ENCODE data around the gene EEF2. TPM values are rescaled to one million over a fixed set of nuclear protein-coding genes. Genes with fewer than 3 reads are reported as not detected.
"Not testable (repeated sequence)": the region's sequence is repeated elsewhere in the genome, so short reads cannot be mapped to it uniquely, and the experiment has no call there.

Gene EEF2
- total RNA-seq, 1 donor from 2014 or later = 2,434 TPM

DNA sequence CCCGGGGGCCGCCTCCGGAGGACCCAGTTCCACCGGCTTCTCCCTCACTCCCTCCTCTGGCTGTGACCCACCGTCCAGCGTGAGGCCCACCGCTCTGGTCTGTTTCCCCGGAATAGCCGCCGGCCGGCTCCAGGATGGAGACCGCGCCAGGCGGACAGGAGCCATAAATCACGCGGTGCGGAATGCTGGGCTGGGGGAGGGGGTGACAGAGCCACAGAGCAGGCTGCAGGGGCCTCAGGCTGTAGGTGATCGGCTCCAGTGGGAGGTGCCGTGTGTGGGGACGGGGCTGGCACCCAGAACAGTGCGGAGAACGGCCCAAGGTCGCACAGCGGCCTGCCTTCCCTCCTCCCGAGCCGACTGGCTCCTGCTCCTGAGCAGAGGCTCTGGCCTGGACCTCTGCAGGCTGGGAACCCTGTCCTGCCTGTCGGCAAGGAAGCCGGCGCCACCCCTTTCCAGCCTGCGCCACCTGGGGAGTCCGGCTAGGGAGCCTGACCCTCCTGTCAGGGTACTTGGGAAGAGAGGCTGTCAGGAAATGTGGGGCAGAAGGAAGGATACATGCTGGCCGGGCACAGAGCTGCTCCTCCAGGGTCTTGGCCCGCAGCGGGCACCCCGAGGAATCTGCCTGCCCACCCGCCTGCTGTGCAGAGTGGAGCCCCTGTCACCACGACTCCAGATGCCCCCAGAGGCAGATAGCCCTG lies 30.6 kb upstream of the EEF2 start:
- FAIRE-seq (no peak), DNase-seq (ENCODE audit: low spot score in 2 of 2) (peak in 1 of 2 donors; percentile 11)

DNA sequence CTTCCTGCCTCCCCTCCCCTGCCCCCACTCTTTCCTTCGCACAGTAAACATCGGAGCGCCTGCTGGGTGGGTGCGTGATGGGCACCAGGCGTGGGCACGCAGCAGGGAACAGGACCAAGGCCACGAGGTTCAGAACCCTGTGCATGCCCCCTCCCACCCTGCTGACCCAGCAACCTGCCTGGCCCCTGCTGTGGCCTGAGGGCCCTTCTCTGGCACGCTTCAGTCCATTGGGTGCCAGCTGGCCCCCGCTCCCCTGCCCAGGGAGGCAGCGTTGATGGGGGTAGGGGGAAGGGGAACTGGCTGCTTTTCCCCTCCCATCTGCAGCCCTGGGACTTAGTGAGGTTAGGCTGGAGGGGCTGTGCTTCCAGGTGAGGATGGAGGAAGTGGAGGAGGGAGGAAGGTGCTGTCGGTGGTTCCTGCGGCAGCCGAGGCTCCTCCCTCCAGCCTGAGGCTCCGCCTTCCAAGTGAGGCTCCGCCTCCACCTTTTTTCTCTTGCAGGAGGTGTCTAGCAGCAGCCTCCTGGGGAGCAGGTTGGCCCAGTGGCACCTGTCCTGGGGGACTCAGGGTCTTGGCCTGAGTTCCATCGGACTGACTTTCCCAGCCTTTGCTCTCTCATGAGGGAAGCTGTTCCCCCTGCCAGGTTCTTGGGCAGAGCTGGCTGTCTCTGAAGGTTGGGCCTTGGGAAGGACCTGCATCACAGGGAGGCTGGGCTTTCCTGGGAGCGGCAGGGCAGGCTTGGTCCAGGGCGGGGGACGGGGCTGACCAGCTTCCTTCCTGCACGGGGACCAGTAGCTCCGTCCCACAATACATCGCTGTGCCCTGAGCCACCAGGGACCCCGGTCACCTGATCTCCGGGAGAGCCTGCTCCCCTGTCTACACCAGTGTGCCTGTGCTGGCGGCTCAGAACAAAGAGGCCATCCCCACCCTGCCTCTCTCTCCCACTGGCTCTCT lies 29.6 kb upstream of the EEF2 start:
- DNase-seq (ENCODE audit: low spot score in 2 of 2) (peak in 1 of 2 donors; percentile 44), FAIRE-seq (no peak)

DNA sequence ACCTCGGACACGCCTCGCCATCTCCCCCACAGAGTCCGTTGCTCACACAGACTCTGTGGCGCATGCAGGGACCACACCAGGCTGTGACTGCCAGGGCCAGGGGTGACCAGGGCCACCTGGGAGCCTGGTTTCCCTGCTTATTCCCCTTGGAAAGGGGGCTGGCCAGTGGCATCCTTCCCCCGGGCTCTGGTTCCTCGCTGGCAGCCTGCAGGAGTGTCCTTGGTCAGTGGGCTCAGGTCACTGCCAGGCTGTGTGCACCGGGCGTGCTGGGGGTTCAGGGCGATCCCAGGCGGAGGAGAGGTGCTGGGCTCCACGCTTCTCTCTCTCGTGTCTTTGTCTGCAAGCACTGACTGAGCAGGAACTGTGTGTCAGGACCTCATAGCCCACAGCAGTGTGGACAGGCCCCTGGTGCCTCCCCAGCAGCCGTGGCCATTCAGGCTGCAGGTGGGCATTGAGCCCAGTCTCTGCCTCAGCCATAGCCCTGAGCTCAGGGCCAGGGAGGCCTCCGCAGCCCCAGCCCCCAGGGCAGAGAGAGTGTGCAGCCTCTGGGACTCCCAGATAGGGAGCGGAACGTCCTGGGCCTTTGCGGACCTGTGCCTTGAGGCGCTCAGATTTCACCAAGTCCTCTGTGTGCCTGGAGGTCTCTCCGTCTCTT lies 28.8 kb upstream of the EEF2 start:
- DNase-seq (ENCODE audit: low spot score in 2 of 2) (peak in 1 of 2 donors; percentile 30), FAIRE-seq (no peak)

DNA sequence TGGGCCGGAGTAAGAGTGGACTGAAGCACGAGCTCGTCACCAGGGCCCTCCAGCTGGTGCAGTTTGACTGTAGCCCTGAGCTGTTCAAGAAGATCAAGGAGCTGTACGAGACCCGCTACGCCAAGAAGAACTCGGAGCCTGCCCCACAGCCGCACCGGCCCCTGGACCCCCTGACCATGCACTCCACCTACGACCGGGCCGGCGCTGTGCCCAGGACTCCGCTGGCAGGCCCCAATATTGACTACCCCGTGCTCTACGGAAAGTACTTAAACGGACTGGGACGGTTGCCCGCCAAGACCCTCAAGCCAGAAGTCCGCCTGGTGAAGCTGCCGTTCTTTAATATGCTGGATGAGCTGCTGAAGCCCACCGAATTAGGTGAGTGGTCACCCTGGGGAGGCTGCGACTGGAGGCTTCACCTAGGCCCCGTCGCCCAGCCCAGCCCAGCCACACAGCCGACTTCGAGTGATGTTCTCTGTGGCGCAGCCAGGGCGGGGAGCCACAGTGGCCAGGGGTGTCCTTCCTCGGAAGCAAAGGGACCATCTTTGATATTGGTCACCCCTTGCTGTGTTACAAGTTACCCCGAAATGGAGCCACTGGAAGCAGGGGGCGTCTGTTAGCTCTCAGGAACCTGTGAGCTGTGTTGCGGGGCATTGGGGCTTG lies 27.8 kb upstream of the EEF2 start:
- DNase-seq (ENCODE audit: low spot score in 2 of 2) (peak in 1 of 2 donors; percentile 0), FAIRE-seq (no peak)

DNA sequence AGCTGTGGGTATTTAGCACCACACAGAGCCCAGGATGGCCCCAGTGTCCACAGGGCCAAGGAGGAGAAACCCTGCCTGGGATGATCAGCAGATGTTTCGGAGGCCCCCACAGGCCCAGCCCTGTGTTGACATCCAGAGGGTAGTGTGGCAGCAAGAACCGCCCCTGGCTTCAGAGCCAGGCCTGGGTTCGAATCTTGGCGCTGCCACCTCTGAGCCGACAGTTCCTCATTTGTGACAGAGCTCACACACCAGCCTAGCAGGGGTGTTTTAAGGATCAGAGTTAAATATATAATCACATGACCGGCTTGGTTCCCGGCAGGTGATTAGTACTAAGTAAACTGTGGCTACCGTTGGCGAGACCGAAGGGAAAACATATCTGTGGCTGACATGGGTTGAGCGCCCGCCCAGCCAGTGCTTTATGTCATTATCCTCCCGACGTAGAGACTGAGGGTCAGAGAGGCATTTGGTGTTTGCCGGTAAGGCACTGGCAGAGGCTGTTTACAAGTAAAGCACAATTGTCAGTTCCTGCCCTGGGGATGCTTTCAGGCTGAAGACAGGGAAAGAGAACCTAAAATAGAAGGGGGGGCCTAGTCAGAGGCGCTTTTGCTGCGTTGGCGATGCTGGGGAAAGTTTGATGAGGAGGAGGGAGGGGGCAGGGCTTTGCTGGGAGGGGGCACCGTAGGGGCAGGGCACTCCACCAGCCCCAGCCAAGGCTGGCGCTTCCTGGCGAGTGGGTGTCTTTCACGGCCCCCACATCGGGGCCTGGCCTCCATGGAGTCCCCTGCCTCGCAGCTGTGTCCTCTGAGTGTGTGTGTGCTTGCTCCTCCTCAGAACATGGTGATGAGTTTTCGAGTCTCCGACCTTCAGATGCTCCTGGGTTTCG lies 27.1 kb upstream of the EEF2 start:
- no peak for FAIRE-seq
- DNase-seq (ENCODE audit: low spot score in 2 of 2) = peak; percentile 12 to 17

DNA sequence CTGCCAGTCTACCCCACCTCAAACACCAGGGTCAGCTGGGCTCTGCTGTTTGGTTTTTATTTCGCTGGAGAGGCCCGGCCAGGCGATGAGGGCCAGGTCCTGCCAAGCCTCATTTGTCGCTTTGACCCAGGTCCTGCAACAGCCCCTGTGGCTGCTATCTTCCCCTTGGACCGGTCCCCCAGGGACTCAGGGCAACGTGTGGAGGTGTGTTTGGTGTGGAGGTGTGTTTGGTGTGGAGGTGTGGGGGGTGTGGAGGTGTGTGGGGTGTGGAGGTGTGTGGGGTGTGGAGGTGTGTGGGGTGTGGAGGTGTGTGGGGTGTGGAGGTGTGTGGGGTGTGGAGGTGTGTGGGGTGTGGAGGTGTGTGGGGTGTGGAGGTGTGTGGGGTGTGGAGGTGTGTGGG lies 26.2 kb upstream of the EEF2 start:
- FAIRE-seq; DNase-seq (ENCODE audit: low spot score in 2 of 2): not testable (repeated sequence)

DNA sequence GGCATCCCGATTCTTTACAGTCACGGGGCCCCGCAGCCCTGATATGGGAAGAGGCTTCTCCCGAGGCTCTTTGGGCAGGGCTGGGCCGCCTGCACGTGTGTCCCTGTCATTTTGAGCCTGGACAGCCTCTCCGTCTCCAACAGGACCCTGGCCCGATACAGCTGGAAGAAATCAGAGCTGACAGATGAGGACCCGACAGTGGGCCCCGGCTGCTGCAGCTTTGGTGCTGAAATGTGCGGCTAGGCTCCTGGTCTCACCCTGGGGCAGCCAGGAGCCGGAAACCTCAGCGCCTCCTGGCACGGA lies 25.5 kb upstream of the EEF2 start:
- FAIRE-seq (no peak), DNase-seq (ENCODE audit: low spot score in 2 of 2) (peak; percentile 1 to 7)

DNA sequence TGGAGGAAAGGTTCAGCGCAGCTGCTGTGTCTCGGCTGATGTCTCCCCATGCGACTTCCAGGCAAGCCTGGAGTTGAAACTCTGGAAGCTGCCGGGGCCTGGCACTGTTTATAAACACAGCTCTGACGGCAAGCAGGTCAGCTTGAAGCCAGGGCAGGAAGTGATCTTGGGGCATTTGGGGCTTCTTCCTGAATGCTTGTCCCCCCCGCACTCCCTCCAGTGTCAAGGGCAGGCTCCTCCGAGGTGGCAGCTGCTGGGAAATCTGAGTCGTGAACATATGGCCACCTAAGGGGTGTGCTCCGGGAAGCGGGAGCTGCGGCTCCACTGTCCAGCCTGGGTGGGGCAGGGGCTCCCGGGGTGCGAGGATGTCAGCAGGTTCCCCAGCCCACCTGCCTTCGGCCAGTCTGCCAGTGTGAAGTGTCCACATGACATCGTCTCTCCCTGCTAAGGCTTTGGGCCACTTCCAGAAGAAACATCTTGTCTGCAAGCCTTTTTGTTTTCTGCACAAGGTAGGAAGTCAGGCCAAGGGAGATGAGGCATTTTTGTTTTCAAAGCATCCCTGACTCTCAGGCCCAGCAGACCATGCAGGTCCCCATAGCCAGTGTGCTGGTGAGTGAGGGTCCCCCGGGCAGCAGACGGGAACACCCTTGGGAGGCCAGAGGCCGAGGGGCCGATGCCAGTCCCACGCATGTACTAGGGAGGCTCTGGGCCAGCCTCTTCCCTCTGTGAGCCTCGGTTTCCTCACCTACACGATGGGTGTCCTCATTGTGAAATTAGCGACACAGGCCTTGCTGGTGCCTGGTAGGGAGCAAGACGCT lies 24.9 kb upstream of the EEF2 start:
- FAIRE-seq = no peak

DNA sequence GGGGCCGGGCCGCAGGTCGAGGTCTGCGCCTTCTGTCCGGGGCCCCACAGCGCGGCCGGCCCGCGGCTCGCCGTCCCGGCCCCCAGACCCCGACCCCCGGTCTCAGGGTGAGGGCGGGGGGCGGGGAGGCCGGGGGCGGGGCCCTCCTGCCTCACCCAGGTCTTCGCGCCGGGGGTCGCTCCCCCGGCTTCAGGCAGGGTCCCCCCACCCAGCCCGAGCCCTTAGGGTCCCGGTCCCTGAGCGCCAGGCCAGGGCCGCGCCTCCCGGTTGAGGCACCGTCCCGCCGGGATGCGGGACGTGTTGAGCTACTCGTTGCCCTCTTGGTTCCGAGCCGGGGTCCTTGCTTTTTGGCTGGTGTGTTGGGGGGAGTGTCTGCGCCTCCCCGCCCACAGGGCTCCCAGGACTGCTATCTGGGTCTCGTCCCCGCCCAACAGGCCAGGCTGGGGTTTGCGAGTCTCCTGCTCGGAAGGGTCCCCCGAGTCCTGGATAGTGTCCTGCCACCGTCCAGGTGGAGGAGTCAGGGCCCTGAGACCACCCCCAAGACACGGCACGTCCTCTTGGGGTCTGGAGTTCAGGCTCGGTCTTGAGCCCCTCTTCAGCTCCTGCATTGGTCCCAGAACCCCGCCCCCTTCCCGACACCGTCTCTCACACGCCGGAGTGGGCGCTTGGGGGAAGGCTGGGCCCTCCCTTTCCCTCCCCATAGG lies 22.7 kb upstream of the EEF2 start:
- peak; percentile 34 to 37 for DNase-seq (ENCODE audit: low spot score in 2 of 2)
- FAIRE-seq = no peak

More for the DNA sequence above, 24.9 kb upstream of the EEF2 start:
- peak; percentile 24 to 26 for DNase-seq (ENCODE audit: low spot score in 2 of 2)

DNA sequence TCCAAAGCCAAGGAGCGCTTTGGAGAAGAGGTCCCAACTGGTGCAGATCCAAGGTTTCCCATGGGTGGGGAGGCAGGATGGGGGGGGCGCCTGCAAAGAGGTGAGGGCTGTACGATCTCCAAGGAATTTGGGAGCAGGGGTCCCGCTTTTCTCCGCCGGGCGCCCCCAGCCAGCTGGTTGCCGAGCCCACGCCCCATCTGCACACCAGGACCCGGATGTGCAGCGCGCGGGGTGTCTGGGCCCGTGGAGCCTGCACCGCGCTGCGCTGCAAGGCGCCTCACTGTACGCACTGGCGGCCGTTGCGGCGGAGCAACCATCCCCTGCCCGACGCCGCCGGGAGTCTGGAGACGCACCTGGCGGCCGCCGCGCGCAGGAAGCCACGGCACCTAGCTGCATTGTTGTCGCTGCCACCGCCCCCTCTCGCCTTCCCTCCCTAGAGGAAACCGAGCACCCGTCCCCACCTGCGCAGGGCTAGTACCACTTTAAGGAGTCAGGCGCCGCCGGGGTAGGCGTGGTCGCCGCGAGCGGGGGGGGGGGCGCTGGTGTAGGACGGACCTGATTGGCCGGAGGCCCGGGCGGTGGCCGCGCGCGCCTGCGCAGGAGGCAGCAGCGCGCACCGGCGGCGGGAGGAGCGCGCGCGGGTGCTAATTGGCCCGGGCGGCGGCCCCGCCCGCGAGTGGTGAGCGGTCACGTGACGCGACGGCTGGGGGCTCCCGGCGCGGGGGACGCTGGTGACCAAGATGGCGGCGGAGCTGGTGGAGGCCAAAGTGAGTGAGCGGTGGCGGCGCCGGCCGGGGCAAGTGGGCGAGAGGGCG lies 22.0 kb upstream of the EEF2 start, which contains the start of gene PIAS4:
Gene PIAS4, plus strand, starts transcription at position 716 of the 815 bp plus-strand sequence. Its CDS starts 25 bp downstream, at position 741.
- DNase-seq (ENCODE audit: low spot score in 2 of 2) (peak; percentile 99), FAIRE-seq (no peak)

DNA sequence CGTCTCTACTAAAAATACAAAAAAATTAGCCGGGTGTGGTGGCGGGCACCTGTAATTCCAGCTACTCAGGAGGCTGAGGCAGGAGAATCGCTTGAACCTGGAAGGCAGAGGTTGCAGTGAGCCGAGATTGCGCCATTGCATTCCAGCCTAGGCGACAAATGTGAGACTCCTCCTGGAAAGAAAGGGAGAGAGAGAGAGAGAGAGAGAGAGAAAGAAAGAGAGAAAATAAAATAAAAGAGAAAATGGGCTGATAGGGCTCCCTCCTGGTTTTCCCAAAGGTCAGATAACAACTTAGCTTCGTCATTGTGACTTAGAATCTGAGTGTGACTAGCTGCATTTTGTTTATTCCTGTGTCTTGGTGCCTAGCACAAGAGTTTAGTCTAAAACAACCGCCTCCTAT lies 20.2 kb upstream of the EEF2 start:
- not testable (repeated sequence) for DNase-seq (ENCODE audit: low spot score in 2 of 2); FAIRE-seq

DNA sequence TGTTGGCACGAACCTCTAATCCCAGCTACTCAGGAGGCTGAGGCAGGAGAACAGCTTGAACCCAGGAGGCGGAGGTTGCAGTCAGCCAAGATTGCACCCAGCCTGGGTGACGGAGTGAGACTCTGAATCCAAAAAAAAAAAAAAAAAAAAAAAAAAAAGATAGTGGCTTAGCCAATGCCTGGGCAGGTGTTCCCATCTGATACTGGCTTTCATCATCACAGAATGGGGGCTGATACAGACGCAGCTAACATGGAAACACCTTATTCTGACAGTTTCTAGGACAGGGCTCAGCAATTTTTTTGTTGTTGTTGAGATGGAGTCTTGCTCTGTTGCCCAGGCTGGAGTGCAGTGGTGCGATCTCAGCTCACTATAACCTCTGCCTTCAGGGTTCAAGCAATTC lies 15.5 kb upstream of the EEF2 start:
- not testable (repeated sequence) for FAIRE-seq

DNA sequence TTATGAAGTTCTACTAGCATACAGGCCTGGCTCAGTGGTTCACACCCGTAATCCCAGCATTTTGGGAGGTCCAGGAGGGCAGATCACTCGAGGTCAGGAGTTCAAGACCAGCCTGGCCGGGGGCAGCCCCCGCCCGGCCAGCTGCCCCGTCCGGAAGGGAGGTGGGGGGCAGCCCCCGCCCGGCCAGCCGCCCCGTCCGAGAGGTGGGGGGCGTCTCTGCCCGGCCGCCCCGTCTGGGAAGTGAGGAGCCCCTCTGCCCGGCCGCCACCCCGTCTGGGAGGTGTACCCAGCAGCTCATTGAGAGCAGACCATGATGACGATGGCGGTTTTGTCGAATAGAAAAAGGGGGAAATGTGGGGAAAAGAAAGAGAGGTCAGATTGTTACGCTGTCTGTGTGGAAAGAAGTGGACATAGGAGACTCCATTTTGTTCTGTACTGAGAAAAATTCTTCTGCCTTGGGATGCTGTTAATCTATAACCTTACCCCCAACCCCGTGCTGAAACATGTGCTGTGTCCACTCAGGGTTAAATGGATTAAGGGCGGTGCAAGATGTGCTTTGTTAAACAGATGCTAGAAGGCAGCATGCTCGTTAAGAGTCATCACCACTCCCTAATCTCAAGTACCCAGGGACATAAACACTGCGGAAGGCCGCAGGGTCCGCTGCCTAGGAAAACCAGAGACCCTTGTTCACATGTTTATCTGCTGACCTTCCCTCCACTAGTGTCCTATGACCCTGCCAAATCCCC lies 13.6 kb upstream of the EEF2 start:
- not testable (repeated sequence) for FAIRE-seq

More for the DNA sequence above, 15.5 kb upstream of the EEF2 start:
- DNase-seq (ENCODE audit: low spot score in 2 of 2) = not testable (repeated sequence)

DNA sequence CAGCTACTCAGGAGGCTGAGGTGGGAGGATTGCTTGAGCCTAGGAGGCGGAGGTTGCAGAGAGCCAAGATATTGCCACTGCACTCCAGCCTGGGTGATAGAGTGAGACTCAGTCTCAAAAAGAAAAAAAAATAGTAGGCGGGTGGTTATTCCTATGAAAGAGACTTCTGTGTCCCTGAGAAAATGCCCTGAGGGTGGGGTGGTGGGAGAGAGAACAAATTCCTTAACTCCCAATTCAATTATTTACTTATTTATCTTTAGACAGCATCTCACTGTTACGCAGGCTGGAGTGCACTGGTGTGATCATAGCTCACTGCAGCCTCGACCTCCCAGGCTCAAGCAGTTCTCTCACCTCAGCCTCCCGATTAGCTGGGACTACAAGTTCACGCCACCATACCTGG lies 10.3 kb upstream of the EEF2 start:
- FAIRE-seq (no peak), DNase-seq (ENCODE audit: low spot score in 2 of 2) (no peak)

More for the DNA sequence above, 13.6 kb upstream of the EEF2 start:
- not testable (repeated sequence) for DNase-seq (ENCODE audit: low spot score in 2 of 2)

DNA sequence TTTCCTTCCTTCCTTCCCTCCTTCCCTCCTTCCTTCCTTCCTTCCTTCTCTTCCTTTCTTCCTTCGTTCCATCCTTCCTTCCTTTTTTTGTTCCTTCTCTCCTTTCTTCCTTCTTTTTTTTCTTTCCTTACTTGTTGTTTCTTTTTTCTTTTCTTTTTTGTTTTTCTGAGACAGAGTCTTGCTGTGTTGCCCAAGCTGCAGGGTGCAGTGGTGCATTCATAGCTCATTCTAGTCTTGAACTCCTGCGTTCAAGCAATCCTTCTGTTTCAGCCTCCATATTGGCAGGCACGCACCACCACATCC lies 5.5 kb upstream of the EEF2 start:
- DNase-seq (ENCODE audit: low spot score in 2 of 2) = no peak
- no peak for FAIRE-seq

DNA sequence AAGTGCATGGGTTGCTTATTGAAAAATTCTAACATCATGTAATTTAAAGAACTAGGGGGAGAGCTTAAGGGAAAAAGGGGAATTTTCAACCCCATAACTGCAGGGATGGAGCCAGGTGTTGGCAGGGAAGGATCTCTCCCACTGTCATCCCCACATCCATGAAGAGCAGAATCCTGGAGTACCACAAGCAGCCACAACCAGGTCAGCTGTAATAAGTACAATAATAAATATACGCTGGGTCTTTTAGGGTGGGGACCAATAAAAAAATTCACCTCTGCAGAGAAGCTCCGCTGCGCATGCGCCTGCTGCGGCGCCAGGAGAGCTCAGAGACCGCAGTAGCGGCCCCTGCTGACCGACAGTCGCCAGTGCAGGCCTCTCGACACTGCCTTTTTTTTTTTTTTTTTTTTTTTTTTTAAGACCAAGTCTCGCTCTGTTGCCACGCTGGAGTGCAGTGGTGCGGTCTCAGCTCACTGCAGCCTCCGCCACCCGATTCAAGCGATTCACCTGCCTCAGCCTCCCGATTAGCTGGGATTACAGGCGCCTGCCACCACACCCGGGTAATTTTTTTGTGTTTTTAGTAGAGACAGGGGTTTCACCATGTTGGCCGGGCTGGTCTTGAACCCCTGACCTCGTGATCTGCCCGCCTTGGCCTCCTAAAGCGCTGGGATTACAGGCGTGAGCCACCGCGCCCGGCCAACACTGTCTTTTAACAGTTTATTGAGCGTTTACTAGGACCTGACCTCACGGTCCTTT lies 2.5 kb upstream of the EEF2 start:
- DNase-seq (ENCODE audit: low spot score in 2 of 2) (peak; percentile 71 to 79), FAIRE-seq (no peak)
